T-cell (primary cell): ENCODE data around the gene POLR3A. TPM values are rescaled to one million over a fixed set of nuclear protein-coding genes. Genes with fewer than 3 reads are reported as not detected.
A peak's percentile ranks its signal among the peaks of the same experiment; 100 is the strongest.

Experiments used
- ATAC-seq, 4 experiments: fragments of 200-7000 bp in 3 of 4; fragments of 150-1000 bp in 1 of 4; cut with Tn5 transposase; replicated peaks in 1 of 4; 1 replicate in 3 of 4; 2 replicates in 1 of 4; pipeline ENCODE4 v1.10.0; 2021; ENCODE audit warnings: moderate library complexity in 3 of 4, mild to moderate bottlenecking in 2 of 4, moderate number of reproducible peaks in 1 of 4
- CTCF ChIA-PET, 2 donors: fragments of 300-600 bp; sonication (Branson Sonifier 250); formaldehyde crosslinking; loops; one replicate each; lab custom pipeline; 2022; ENCODE audit warnings: antibody characterized with exemption in 2 of 2; lab: Charles Lee
- POLR2A ChIA-PET, 2 donors: fragments of 300-600 bp; sonication (Branson Sonifier 250); formaldehyde crosslinking; loops; one replicate each; lab custom pipeline; 2022; ENCODE audit warnings: antibody characterized with exemption in 2 of 2; lab: Charles Lee
- DNase-seq, 35 experiments: peaks; one replicate each; pipeline versions ENCODE4 v3.0.0 to v3.0.0-alpha.2; 2013 to 2023
- H3K27ac ChIP-seq: one replicate; pipeline ENCODE4 v1.5.1; 2013; ENCODE audit warnings: low read length
- H3K27me3 ChIP-seq, 2 experiments: replicated peaks in 1 of 2; 1 replicate in 1 of 2; 2 replicates in 1 of 2; pipeline versions ENCODE4 v1.6.1 to v1.7.0; 2013; ENCODE audit warnings: low read length in 1 of 2, mixed read lengths in 1 of 2; ENCODE audit not compliant: control insufficient read depth in 2 of 2, insufficient read depth in 2 of 2; ENCODE audit errors: extremely low read depth in 1 of 2
- H3K36me3 ChIP-seq, 2 donors: 1 replicate in 1 of 2; 2 replicates in 1 of 2; pipeline versions ENCODE4 v1.6.1 to v1.7.0; 2013; ENCODE audit warnings: low read length in 1 of 2; ENCODE audit not compliant: control insufficient read depth in 2 of 2, insufficient read depth in 1 of 2; ENCODE audit errors: extremely low read depth in 1 of 2
- H3K4me1 ChIP-seq, 2 experiments: 1 replicate in 1 of 2; 2 replicates in 1 of 2; pipeline versions ENCODE4 v1.6.1 to v1.7.0; 2013; ENCODE audit warnings: low read length in 2 of 2, mixed read lengths in 1 of 2; ENCODE audit not compliant: insufficient read depth in 2 of 2, control insufficient read depth in 1 of 2; ENCODE audit errors: extremely low read depth in 1 of 2
- H3K4me3 ChIP-seq, 2 donors: 1 replicate in 1 of 2; 2 replicates in 1 of 2; pipeline versions ENCODE4 v1.5.1 to v1.7.0; 2013; ENCODE audit warnings: mild to moderate bottlenecking in 2 of 2, low read length in 1 of 2, moderate library complexity in 1 of 2; ENCODE audit not compliant: control insufficient read depth in 1 of 2; ENCODE audit errors: extremely low read depth in 1 of 2
- H3K9me3 ChIP-seq: 2 replicates; pipeline ENCODE4 v1.7.0; 2013
- H3K27ac Mint-ChIP-seq, 2 donors: one replicate each; pipeline ENCODE4 v1.8.0; 2020 to 2021; ENCODE audit warnings: mild to moderate bottlenecking in 2 of 2, mixed read lengths in 2 of 2
- H3K27me3 Mint-ChIP-seq, 2 donors: one replicate each; pipeline ENCODE4 v1.8.0; 2021 to 2022; ENCODE audit warnings: mixed read lengths in 2 of 2
- H3K36me3 Mint-ChIP-seq: one replicate; pipeline ENCODE4 v1.8.0; 2021; ENCODE audit warnings: mixed read lengths
- H3K4me1 Mint-ChIP-seq, 3 donors: one replicate each; pipeline ENCODE4 v1.8.0; 2020 to 2022; ENCODE audit warnings: mixed read lengths in 3 of 3, mild to moderate bottlenecking in 1 of 3
- H3K4me3 Mint-ChIP-seq, 3 donors: one replicate each; pipeline ENCODE4 v1.8.0; 2020 to 2022; ENCODE audit warnings: mild to moderate bottlenecking in 3 of 3, mixed read lengths in 3 of 3, moderate library complexity in 3 of 3
- H3K9me3 Mint-ChIP-seq, 3 donors: one replicate each; pipeline ENCODE4 v1.8.0; 2020 to 2022; ENCODE audit warnings: mixed read lengths in 3 of 3
- WGBS: methylation state at CpG from one replicate; pipeline ENCODE4 v1.1.5; 2013; ENCODE audit warnings: missing lambda C conversion rate; ENCODE audit not compliant: insufficient coverage; 5-methylcytosine and 5-hydroxymethylcytosine counted together
- total RNA-seq, 35 experiments: library from RNA in 6 of 35; stranded (reverse) in 6 of 35; fragments of 120-200 nt in 1 of 35; gene quantifications; one replicate each; pipeline versions ENCODE4 v1.2.1 to v1.2.4 and lab custom pipeline; 2013 to 2026

POLR3A gene
- total RNA-seq, 5 donors from 2014 or later (not counting 1 experiment from before 2014, with no cell fraction given) = 14.5 to 16.9 (median 16.5) TPM

DNA sequence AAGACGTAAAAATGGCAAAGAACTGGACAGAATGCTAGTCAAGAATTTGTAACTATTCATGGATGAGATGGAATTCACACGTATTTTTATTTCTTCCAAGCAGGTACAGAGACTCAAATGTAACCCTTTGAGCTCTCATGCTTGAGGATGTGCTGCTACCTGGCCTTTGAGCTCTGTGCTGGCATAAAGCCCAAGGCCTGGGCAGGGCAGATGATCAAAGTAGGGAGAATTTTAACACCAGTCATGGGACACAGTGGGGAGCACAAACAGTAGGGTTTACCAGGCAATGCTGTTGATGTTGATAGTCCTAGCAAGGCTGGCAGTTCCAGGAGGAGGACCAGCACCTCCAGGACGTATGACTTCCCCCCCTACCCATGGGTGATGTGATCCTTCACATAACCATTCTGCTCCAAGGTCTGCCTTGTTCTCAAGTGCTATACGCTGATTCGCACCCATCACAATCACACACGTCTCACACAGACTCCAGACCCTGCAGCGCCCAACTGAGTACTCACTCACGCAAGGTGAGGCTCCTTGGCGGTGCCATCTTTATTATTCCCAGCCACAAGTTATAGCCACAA is 54.1 kb downstream of the POLR3A start:
- Histone ChIP-seq H3K27me3 (no peaks in the 10 kb centered on the region), H3K36me3 (peaks cover 19 to 36% of the 10 kb centered on the region in 2 donors), H3K27ac (no peak overlapping the region), H3K4me1 (peaks cover 0 to 6% of the 10 kb centered on the region in 2 experiments), H3K4me3 (no peak overlapping the region), H3K9me3 (no peaks in the 10 kb centered on the region)
- no peaks in the 10 kb centered on the region for H3K27me3 Mint-ChIP-seq
- DNase-seq (no peak), ATAC-seq (no peak)
- POLR2A ChIA-PET = interaction anchor here in 1 of 2 donors (0.6 kb wide), 1 partner anchor 49 kb away, joined by 4 read pairs; no protein-coding TSS in a partner anchor
- CTCF ChIA-PET = interaction anchor here in 1 of 2 donors (0.6 kb wide), 1 partner anchor 81 kb away, joined by 4 read pairs; no protein-coding TSS in a partner anchor
- H3K4me3 Mint-ChIP-seq = no peak overlapping the region
- WGBS = 96% methylated on average over 9 of the region's 9 CpGs
- no peak overlapping the region for H3K27ac Mint-ChIP-seq
- peaks cover 0 to 14% (median 13%) of the 10 kb centered on the region in 3 donors for H3K4me1 Mint-ChIP-seq
- H3K9me3 Mint-ChIP-seq = no peaks in the 10 kb centered on the region
- peaks cover 43% of the 10 kb centered on the region for H3K36me3 Mint-ChIP-seq

DNA sequence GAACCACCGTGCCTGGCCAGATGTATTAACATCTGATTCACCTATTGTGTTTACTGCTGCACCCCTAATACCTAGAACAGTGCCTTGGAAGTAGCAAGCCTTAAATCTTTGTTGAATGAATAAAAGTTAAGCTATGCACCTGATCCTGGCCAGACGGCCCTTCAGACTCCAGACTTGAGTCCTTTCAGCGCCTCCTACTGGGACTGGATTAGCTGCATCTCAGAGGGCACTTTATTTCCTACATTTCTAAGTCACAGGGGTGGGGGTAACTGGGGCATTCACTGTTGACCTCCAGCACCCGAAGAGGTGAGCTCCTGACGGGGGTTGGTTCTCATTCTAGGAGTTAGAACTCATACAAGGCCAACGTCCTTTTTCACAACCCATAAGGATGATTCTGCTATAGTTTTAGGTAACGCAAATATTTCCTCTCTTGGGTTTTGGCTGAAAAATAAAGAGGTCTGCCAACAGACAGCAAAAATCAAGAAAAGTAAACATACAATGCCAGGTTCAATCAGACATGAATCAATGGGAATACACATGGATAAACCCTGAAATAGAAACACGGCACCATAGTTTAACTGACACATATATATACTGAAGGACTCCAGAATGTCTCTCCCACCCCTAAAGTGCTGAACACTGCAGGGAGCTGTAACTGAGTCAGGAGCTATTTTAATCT is 54.8 kb downstream of the POLR3A start:
- WGBS = 100% methylated on average over 1 of the region's 8 CpGs
- Histone ChIP-seq H3K27ac (no peak overlapping the region), H3K36me3 (peaks cover 15 to 30% of the 10 kb centered on the region in 2 donors), H3K9me3 (no peaks in the 10 kb centered on the region), H3K4me1 (peaks cover 0 to 6% of the 10 kb centered on the region in 2 experiments), H3K27me3 (no peaks in the 10 kb centered on the region), H3K4me3 (no peak overlapping the region)
- ChIA-PET POLR2A (no interaction called here), CTCF (interaction anchor here in 1 of 2 donors (0.6 kb wide), 1 partner anchor 80 kb away, joined by 4 read pairs; no protein-coding TSS in a partner anchor)
- Mint-ChIP-seq H3K4me3 (no peak overlapping the region), H3K9me3 (no peaks in the 10 kb centered on the region), H3K4me1 (peaks cover 0 to 14% (median 13%) of the 10 kb centered on the region in 3 donors), H3K27me3 (no peaks in the 10 kb centered on the region), H3K27ac (no peak overlapping the region), H3K36me3 (peaks cover 36% of the 10 kb centered on the region)
- peak in 1 of 35 experiments; percentile 9 for DNase-seq
- ATAC-seq = no peak

GRCh38 chr10:77973276-77973675 is 56.0 kb downstream of the POLR3A start:
- Histone ChIP-seq H3K4me3 (no peak overlapping the region), H3K36me3 (peaks cover 15 to 19% of the 10 kb centered on the region in 2 donors), H3K9me3 (no peaks in the 10 kb centered on the region), H3K27ac (no peak overlapping the region), H3K27me3 (no peaks in the 10 kb centered on the region), H3K4me1 (peaks cover 0 to 6% of the 10 kb centered on the region in 2 experiments)
- no peak overlapping the region for H3K27ac Mint-ChIP-seq
- H3K27me3 Mint-ChIP-seq = no peaks in the 10 kb centered on the region
- DNase-seq = no peak
- POLR2A ChIA-PET = interaction anchor here in 1 of 2 donors (0.7 kb wide), 1 partner anchor 17 kb away, joined by 3 read pairs; no protein-coding TSS in a partner anchor
- peaks cover 28% of the 10 kb centered on the region for H3K36me3 Mint-ChIP-seq
- no peaks in the 10 kb centered on the region for H3K9me3 Mint-ChIP-seq
- ATAC-seq = no peak
- CTCF ChIA-PET = interaction anchor here in 1 of 2 donors (0.6 kb wide), 1 partner anchor 684 kb away, joined by 3 read pairs; no protein-coding TSS in a partner anchor
- WGBS = no CpG with 5 or more reads among the region's 5 CpGs
- H3K4me1 Mint-ChIP-seq = peaks cover 0 to 14% (median 13%) of the 10 kb centered on the region in 3 donors
- H3K4me3 Mint-ChIP-seq = no peak overlapping the region

GRCh38 chr10:77972148-77972547 is 57.2 kb downstream of the POLR3A start:
- H3K27me3 ChIP-seq = no peaks in the 10 kb centered on the region
- Mint-ChIP-seq H3K4me1 (peaks cover 0 to 14% (median 13%) of the 10 kb centered on the region in 3 donors), H3K36me3 (peaks cover 19% of the 10 kb centered on the region), H3K27me3 (no peaks in the 10 kb centered on the region), H3K27ac (no peak overlapping the region), H3K4me3 (no peak overlapping the region), H3K9me3 (no peaks in the 10 kb centered on the region)
- no peak for ATAC-seq
- H3K4me1 ChIP-seq = peaks cover 0 to 6% of the 10 kb centered on the region in 2 experiments
- DNase-seq = no peak
- ChIA-PET CTCF (no interaction called here), POLR2A (no interaction called here)
- H3K27ac ChIP-seq = no peak overlapping the region
- no peak overlapping the region for H3K4me3 ChIP-seq
- no CpG with 5 or more reads among the region's 5 CpGs for WGBS
- H3K36me3 ChIP-seq = peaks cover 5 to 8% of the 10 kb centered on the region in 2 donors
- H3K9me3 ChIP-seq = no peaks in the 10 kb centered on the region

- Mint-ChIP-seq H3K36me3 (peaks cover 16% of the 10 kb centered on the region), H3K27me3 (peaks cover 0 to 1% of the 10 kb centered on the region in 2 donors), H3K9me3 (no peaks in the 10 kb centered on the region), H3K4me3 (no peak overlapping the region), H3K4me1 (peaks cover 0 to 14% (median 13%) of the 10 kb centered on the region in 3 donors), H3K27ac (peak overlapping the region in 1 of 2 donors; percentile 61)
- Histone ChIP-seq H3K9me3 (no peaks in the 10 kb centered on the region), H3K27me3 (no peaks in the 10 kb centered on the region), H3K27ac (no peak overlapping the region), H3K4me3 (no peak overlapping the region), H3K4me1 (peaks cover 0 to 6% of the 10 kb centered on the region in 2 experiments), H3K36me3 (peaks cover 2 to 4% of the 10 kb centered on the region in 2 donors)
- DNase-seq (no peak), ATAC-seq (no peak)
- ChIA-PET CTCF (no interaction called here), POLR2A (no interaction called here)
- WGBS = 90% methylated on average over 2 of the region's 3 CpGs
These were observed 57.5 kb downstream of the POLR3A start for GRCh38 chr10:77971804-77972144.

GRCh38 chr10:77970869-77971803 is 58.2 kb downstream of the POLR3A start:
- Histone ChIP-seq H3K27ac (no peak overlapping the region), H3K27me3 (no peaks in the 10 kb centered on the region), H3K4me1 (peaks cover 0 to 6% of the 10 kb centered on the region in 2 experiments), H3K9me3 (no peaks in the 10 kb centered on the region), H3K36me3 (peaks cover 0 to 1% of the 10 kb centered on the region in 2 donors), H3K4me3 (no peak overlapping the region)
- Mint-ChIP-seq H3K36me3 (peaks cover 12% of the 10 kb centered on the region), H3K9me3 (no peaks in the 10 kb centered on the region), H3K27ac (peak overlapping the region in 1 of 2 donors; percentile 61), H3K27me3 (peaks cover 0 to 1% of the 10 kb centered on the region in 2 donors), H3K4me3 (no peak overlapping the region), H3K4me1 (peaks cover 0 to 14% (median 13%) of the 10 kb centered on the region in 3 donors)
- POLR2A ChIA-PET = no interaction called here
- ATAC-seq (no peak), DNase-seq (no peak)
- CTCF ChIA-PET = no interaction called here
- WGBS = 94% methylated on average over 2 of the region's 7 CpGs
